ENCODE data around the gene DTX2.
"Not testable (repeated sequence)": the region's sequence is repeated elsewhere in the genome, so short reads cannot be mapped to it uniquely, and the experiment has no call there.

- TF ChIP-seq MAX (IDR thresholded peaks at IDR 0.05; ENCODE audit: low read depth, low read length): not testable (repeated sequence)
- TF ChIP-seq, protein P1, sequence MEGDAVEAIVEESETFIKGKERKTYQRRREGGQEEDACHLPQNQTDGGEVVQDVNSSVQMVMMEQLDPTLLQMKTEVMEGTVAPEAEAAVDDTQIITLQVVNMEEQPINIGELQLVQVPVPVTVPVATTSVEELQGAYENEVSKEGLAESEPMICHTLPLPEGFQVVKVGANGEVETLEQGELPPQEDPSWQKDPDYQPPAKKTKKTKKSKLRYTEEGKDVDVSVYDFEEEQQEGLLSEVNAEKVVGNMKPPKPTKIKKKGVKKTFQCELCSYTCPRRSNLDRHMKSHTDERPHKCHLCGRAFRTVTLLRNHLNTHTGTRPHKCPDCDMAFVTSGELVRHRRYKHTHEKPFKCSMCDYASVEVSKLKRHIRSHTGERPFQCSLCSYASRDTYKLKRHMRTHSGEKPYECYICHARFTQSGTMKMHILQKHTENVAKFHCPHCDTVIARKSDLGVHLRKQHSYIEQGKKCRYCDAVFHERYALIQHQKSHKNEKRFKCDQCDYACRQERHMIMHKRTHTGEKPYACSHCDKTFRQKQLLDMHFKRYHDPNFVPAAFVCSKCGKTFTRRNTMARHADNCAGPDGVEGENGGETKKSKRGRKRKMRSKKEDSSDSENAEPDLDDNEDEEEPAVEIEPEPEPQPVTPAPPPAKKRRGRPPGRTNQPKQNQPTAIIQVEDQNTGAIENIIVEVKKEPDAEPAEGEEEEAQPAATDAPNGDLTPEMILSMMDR (IDR thresholded peaks at IDR 0.05; ENCODE audit: low read depth, low read length): not testable (repeated sequence)
Measured at GRCh38 chr7:76484456-76484855, 22.9 kb downstream of the DTX2 start.
